Testis (tissue), 2 donors: ENCODE results near the gene ENPP7.

Source experiments
- CTCF ChIP-seq, 3 experiments: fragments of 450-650 bp in 2 of 3; fragments of 200-600 bp in 1 of 3; sonication (generic) in 1 of 3; IDR thresholded peaks; one replicate each; pipeline ENCODE4 v1.5.1; 2016 to 2019; ENCODE audit warnings: antibody characterized with exemption in 3 of 3, mild to moderate bottlenecking in 2 of 3, moderate library complexity in 1 of 3
- POLR2A ChIP-seq: fragments of 450-650 bp; IDR thresholded peaks from one replicate; pipeline ENCODE4 v1.6.1; 2017; ENCODE audit warnings: antibody characterized with exemption, mild to moderate bottlenecking, moderate library complexity

GRCh38 chr17:79696610-79696982, 34.1 kb upstream of the ENPP7 start:
- TF ChIP-seq CTCF (IDR thresholded peaks at IDR 0.05) (peak in 1 of 3 experiments; percentile 0), POLR2A (no peak)
